Suprapubic skin (tissue), 4 donors: ENCODE results near the gene SLC25A43. TPM values are rescaled to one million over a fixed set of nuclear protein-coding genes. Genes with fewer than 3 reads are reported as not detected.
A peak's percentile ranks its signal among the peaks of the same experiment; 100 is the strongest.

Experiments used
- DNase-seq, 2 donors: peaks; one replicate each; pipeline ENCODE4 v3.0.0-alpha.2; 2019; ENCODE audit warnings: low spot score in 2 of 2
- H3K27ac ChIP-seq: fragments of 200-600 bp; sonication (generic); one replicate; pipeline ENCODE4 v1.5.1; 2019
- H3K27me3 ChIP-seq: fragments of 200-600 bp; sonication (generic); one replicate; pipeline ENCODE4 v1.5.1; 2019
- H3K36me3 ChIP-seq: fragments of 200-600 bp; sonication (generic); one replicate; pipeline ENCODE4 v1.5.1; 2019
- H3K4me1 ChIP-seq: fragments of 200-600 bp; sonication (generic); one replicate; pipeline ENCODE4 v1.5.1; 2019
- H3K4me3 ChIP-seq: fragments of 200-600 bp; sonication (generic); one replicate; pipeline ENCODE4 v1.5.1; 2019; ENCODE audit warnings: mild to moderate bottlenecking
- H3K9me3 ChIP-seq: fragments of 200-600 bp; sonication (generic); one replicate; pipeline ENCODE4 v1.5.1; 2019
- EP300 ChIP-seq: sonication (generic); formaldehyde crosslinking; IDR thresholded peaks from one replicate; pipeline ENCODE4 v1.6.1; 2017; ENCODE audit warnings: antibody characterized with exemption
- POLR2A ChIP-seq, 2 donors: fragments of 450-650 bp; IDR thresholded peaks; one replicate each; pipeline ENCODE4 v1.6.1; 2017; ENCODE audit warnings: antibody characterized with exemption in 2 of 2, mild to moderate bottlenecking in 2 of 2, moderate library complexity in 2 of 2
- POLR2AphosphoS5 ChIP-seq, 3 donors: sonication (generic); formaldehyde crosslinking; IDR thresholded peaks; one replicate each; pipeline ENCODE4 v1.6.1; 2017; ENCODE audit warnings: antibody characterized with exemption in 3 of 3
- WGBS: methylation state at CpG from one replicate; pipeline ENCODE4 v1.1.5; 2018; 5-methylcytosine and 5-hydroxymethylcytosine counted together
- total RNA-seq, 4 donors: library from RNA; depleted of rRNA; stranded (reverse); fragments of >200 nt; gene quantifications; one replicate each; pipeline ENCODE4 v1.1.0, GENCODE V29; 2016
- TF ChIP-seq, protein P1 (sequence below), 2 donors: fragments of 200-600 bp in 1 of 2; fragments of 450-650 bp in 1 of 2; sonication (generic) in 1 of 2; IDR thresholded peaks; one replicate each; pipeline ENCODE4 v1.5.1; 2016 to 2019; ENCODE audit warnings: antibody characterized with exemption in 2 of 2, mild to moderate bottlenecking in 1 of 2, moderate library complexity in 1 of 2

Gene SLC25A43
- total RNA-seq, 4 donors from 2014 or later = 17.9 to 33.0 (median 29.9) TPM

DNA sequence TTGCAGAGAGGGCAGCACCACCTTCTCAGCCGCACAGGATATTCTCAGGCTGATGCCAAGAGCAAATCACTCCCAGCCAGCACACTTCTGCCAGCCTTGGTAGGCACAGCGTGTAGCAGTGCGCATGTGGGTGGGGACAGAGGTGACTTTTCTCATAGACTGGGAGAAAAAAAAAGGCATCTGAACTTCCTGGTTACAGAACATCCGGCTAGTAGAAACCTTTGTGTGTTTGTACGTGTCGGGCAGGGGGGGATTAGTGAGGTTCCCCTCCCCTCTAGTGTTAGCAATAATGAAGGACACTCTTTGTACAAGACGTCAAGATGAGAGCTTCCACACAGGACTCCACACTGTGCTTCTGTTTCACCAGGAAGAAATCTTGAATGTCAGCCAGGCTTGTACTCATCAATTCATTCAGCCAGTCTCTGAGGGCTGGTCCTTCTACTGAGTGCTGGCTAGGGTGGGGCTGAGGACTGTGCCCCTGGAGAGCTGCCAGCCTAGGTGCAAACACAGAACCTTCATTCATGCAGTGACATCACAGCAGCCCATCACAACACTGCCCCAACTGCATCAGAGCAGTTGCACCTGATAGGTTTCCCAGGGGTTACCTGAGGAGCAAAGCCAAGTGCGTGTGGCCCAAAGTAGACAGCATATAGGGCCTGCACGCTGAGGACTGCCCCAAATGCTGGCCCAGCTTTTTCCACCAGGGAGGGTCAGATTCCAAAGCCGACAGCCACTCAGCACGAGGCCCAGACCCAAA, 103.8 kb downstream of the SLC25A43 start:
- 45% methylated on average over 9 of the region's 11 CpGs for WGBS
- TF ChIP-seq, protein P1, sequence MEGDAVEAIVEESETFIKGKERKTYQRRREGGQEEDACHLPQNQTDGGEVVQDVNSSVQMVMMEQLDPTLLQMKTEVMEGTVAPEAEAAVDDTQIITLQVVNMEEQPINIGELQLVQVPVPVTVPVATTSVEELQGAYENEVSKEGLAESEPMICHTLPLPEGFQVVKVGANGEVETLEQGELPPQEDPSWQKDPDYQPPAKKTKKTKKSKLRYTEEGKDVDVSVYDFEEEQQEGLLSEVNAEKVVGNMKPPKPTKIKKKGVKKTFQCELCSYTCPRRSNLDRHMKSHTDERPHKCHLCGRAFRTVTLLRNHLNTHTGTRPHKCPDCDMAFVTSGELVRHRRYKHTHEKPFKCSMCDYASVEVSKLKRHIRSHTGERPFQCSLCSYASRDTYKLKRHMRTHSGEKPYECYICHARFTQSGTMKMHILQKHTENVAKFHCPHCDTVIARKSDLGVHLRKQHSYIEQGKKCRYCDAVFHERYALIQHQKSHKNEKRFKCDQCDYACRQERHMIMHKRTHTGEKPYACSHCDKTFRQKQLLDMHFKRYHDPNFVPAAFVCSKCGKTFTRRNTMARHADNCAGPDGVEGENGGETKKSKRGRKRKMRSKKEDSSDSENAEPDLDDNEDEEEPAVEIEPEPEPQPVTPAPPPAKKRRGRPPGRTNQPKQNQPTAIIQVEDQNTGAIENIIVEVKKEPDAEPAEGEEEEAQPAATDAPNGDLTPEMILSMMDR (IDR thresholded peaks at IDR 0.05) = no peak
- no peak for TF ChIP-seq EP300
- no peak for TF ChIP-seq POLR2AphosphoS5 (IDR thresholded peaks at IDR 0.05)
- TF ChIP-seq POLR2A (IDR thresholded peaks at IDR 0.05) = no peak
- peak in 1 of 2 donors; percentile 71 for DNase-seq
- no peaks in the 10 kb centered on the region for H3K36me3 ChIP-seq
- H3K27ac ChIP-seq = peak overlapping the region; percentile 84
- H3K4me3 ChIP-seq = no peak overlapping the region
- H3K27me3 ChIP-seq = no peaks in the 10 kb centered on the region
- H3K4me1 ChIP-seq = peaks cover 17% of the 10 kb centered on the region
- H3K9me3 ChIP-seq = no peaks in the 10 kb centered on the region

DNA sequence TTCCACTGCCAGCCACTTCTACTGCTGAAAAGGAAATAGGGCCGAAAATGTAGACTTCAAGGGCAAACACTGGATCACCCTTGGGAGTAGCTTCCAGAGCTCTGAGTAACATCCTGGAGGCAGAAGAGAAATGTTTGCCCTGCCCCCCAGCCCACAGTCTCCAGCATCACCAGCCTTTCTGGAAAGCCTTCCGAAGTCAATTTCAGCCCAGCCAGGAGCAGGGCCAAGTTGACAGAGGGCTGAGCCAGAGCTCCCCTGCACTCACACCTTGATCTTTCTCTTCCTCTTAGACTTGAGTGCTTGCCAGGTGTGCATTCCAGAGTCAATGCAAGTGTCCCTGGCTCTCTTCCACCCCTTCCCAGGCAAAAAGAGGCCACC, 104.3 kb downstream of the SLC25A43 start:
- Histone ChIP-seq H3K36me3 (no peaks in the 10 kb centered on the region), H3K4me3 (no peak overlapping the region), H3K9me3 (no peaks in the 10 kb centered on the region), H3K4me1 (peaks cover 17% of the 10 kb centered on the region), H3K27ac (peak overlapping the region; percentile 84), H3K27me3 (no peaks in the 10 kb centered on the region)
- TF ChIP-seq EP300 = no peak
- TF ChIP-seq, protein P1 (IDR thresholded peaks at IDR 0.05) = no peak
- TF ChIP-seq POLR2A (IDR thresholded peaks at IDR 0.05) = no peak
- no peak for TF ChIP-seq POLR2AphosphoS5 (IDR thresholded peaks at IDR 0.05)
- peak in 1 of 2 donors; percentile 59 for DNase-seq
- WGBS = 36% methylated on average over 2 of the region's 2 CpGs

Other genes with a start within 250 kb of the SLC25A43 start
- gene PGRMC1, start 163.1 kb upstream of the SLC25A43 start, total RNA-seq = 10 to 100 TPM; 56.8 to 92.7 (median 77.2) TPM
- gene SLC25A5, start 69.1 kb downstream of the SLC25A43 start, total RNA-seq = 100 to 1,000 TPM; 177 to 516 (median 455) TPM
- gene STEEP1, start 166.1 kb downstream of the SLC25A43 start, total RNA-seq = 10 to 100 TPM; 26.6 to 45.6 (median 33.6) TPM
- gene UBE2A, start 175.2 kb downstream of the SLC25A43 start, total RNA-seq = 10 to 100 TPM; 22.1 to 32.7 (median 28.8) TPM
- 10 to 100 TPM in 3 of 4 donors, 1 to 10 TPM in 1; 9.7 to 13.6 (median 11.9) TPM for gene NKRF, start 207.1 kb downstream of the SLC25A43 start, total RNA-seq